Fibroblast of skin of left biceps (primary cell): ENCODE measurements around the gene KRT4.

Source experiments
- DNase-seq, 2 experiments: peaks; one replicate each; pipeline ENCODE4 v3.0.0-alpha.2; 2013; ENCODE audit warnings: low read depth in 2 of 2

Gene KRT4

GRCh38 chr12:52792185-52793029 is 21.5 kb downstream of the KRT4 start:
- DNase-seq = no peak

DNA sequence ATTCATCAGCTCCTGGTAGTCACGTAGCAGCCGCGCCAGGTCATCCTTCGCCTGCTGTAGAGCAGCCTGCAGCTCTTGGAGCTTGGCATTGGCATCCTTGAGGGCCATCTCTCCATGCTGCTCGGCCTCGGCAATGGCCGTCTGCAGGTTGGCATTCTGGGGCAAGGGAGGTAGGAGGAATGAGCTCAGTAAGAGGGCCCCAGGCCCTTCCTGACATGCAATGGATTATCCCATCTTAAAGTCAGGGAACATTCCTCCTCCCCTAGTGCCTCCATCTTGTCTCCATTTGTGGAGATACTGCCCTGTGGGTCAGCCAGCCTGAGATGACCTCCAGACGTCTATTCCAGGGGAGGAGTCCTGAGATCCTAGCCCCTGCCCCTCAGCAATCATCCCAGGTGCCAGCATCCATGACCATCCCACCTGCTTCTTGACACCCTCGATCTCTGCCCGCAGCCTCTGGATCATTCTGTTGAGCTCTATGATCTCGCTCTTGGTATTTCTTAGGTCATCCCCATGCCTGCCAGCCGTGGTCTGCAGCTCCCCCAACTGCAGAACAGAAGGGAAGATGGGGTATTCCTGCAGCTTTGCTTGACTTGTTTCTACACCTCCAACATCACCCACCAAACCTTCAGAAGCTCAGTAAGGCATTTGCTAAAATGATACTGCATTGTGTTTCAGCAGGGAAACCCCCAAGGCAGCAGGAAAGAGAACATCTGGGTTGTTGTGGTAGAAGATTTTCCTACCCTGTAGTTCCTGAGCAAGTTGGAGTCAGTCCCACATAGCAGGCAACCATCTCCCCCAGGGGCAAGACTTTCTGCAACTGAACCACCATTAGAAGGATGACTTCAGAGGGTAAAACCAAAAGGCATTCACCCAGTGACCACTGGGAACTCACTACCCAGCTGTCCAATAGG is 22.4 kb downstream of the KRT4 start:
- DNase-seq = no peak

GRCh38 chr12:52790427-52791270 is 23.3 kb downstream of the KRT4 start:
- DNase-seq = no peak

- DNase-seq = no peak
Observed at GRCh38 chr12:52789637-52790426, 24.1 kb downstream of the KRT4 start.

DNA sequence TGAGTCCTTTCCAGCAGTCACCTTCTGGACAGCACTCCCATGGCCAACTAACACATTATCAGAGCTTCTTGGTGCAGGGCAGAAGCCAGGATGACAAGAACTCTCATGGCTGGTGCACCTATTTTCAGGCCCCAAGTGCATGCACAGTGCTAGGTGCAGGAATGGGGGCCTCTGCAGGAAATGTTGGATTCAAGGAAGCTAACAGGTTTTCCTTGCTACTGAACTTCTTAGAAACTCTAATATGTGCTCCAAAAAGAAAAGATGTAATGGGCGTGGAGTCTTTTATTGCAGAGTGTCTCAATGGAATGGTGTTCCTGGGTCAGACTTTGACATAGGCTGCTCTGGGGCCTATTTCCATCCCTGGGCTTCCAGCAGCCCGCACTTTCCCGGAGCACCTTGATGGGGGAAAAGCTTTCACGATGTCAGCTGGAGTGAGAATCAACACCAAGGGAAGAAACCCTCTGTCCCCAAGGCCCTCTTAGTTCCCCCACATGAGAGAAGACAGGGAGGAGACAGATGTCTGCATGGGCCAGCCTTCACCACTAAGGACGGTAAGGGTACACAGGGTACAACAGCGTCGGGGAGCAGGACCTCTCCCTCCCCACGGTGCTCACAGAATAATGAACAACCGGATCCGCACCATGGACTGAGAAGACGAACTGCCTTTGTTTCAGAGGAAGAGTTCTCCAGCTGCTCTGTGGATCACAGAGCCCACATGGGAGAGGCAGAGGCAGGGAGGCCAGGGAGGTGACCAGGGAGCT is 24.9 kb downstream of the KRT4 start:
- DNase-seq = no peak

DNA sequence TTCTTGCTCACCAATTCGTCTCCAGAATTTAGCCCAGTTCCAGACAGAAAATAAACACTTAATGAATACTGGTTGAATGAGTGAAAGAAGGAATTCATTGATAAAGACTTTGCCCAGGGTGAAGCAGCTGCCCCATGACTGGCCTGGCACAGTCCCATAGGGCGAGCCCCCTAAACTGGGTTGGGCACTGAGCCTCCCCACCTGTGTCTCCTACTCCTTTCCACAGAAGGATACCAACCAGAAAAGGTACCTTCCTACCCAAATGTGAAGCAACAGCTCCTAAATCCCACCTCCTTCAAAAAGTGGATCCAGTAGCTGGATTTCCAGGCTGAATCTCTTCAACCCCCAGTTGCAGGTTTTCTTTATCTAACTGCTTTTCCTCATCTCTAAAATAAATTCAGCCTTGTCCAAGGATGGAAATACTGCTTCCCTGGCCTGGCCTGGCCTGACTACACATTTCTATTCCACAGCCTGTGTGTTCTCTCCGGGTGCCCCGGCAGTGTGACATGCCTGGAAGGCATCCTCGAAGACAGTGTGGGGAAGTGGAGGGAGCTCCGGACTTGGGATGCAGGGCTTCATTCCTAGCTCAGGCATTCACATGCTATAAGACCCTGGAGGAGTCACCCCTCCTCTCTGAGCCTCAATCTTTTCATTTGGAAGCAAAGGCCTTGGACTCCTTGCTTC is 25.6 kb downstream of the KRT4 start:
- no peak for DNase-seq

DNA sequence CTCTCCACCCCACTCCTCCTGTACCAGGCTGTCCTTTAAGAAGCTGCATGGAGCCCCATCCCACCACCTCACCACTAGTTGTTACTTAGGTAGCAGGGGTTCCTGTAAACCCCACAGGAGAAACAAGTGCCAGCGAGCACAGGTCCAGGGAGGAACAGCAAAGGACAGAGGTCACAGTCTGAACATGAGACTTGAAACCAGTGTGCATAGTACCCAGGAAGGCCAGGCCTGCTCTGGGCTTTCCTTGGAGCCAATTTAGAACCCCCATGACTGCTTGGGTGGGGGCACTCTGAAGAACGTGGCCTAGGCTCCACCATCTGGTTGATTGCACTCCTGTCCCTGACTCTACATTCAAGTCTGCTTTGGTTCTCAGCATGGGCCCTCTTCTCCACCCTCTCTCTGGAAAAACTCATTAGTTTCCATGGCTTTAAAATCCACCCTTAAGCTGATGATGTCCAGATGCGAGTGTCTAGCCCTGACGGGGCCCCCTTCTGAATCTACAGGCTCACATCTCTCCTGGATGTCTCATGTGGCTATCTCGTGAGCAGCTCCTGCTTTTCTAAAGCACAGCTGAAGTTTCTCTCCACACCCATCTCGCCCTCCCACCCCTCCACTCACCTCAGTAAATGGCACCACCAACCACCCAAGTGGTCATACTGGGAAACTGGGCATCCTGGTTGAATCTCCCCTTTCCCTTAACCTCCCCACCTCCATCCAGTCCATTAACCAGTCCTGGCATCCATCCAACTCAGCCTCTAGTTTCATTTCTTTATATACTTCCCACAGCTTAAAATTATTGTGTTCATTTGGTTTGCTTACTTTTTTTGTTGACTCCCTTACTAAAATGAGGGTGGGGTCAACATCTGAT is 26.4 kb downstream of the KRT4 start:
- DNase-seq = no peak

DNA sequence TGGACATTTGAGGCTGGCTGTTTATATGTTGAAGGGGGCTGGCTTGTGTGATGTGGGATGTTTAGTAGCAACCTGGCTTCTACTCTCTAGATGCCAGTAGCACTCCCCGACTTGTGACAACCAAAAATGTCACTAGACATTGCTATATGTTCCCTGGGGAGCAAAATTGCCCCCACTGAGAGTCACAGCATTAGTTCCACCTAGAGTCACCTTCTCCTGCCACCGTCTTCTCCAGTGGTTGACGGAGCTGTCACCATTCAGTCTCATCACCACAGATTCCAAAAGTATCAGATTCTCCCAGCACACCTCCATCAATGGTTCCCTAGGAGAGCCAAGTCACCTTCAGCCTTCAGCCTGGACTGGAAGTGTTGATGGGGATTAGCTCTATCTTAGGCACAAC is 29.0 kb downstream of the KRT4 start:
- no peak for DNase-seq

GRCh38 chr12:52783563-52784316 is 30.2 kb downstream of the KRT4 start:
- no peak for DNase-seq

DNA sequence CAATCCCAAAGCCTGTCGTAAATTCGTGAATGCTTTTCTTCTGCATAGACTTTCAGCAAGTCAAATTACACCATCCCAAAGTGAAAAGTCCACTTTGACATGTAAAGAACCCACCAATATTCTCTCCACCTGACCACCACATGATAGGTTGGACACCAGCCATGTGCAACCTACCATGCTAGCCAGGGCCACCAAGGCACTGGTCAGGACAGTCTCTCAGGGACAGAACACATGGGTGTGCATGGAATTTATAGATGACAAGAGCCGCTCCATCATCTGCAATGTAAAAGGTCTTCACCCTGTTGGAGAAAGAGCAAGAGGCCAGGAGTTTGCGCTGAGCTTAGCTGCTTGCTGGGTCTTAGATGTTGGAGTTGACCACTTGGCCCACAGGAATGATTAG is 31.4 kb downstream of the KRT4 start:
- DNase-seq = no peak

DNA sequence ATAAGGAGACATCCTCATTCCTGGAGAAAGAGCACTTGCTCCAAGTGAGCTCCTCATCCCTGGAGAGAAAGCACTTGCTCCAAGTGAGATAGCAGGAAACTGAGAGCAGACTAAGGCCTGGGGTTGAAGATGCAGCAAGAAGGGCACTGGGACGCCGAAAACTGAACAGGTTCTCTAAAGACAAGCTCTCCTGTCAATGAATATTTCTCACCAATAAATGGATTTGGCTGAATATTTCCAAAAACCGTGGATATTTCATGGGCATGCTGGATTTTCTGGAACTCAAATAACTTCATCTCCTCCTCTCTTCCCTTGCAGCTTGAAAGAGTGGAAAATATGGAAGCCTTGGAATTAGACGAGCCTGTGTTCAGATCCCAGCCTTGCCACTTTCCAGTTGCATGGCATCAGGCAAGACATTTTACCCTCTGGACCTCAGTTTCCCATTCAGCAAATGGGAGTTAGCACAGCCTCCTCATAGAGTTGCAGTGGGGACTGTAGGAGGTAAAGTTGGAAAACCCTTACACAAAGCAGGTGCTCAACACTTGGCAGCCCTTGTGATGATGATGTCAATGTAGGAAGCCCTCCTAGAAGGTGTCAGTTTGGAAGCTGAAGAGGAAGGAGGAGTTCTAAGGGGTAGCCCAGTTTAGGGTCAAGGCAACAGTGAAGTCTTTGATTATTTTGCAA is 32.4 kb downstream of the KRT4 start:
- DNase-seq = no peak

DNA sequence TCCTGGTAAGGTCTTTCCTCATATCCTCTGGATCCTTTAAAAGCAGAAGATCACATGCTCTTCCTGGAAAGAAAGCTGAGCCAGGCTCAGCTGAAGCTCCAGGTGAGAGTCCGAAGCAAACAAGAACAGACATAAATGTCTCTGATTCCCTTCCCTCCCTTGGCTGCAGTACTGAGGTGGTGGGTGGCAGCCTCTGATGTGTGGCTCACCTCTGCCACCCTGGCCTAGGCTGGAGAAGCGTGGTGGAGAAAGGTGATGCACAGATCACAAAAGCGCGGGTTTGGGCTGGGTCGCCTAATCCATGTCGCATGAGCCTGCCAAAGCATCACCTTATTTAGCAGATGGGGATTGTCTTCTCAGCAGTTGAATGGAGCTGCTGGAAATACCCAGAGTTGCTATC is 34.0 kb downstream of the KRT4 start:
- DNase-seq = no peak

- DNase-seq = no peak
Observed at GRCh38 chr12:52778833-52779232, 35.1 kb downstream of the KRT4 start.

GRCh38 chr12:52777566-52777965 is 36.4 kb downstream of the KRT4 start:
- DNase-seq = no peak

- no peak for DNase-seq
Observed at GRCh38 chr12:52776913-52777395, 37.0 kb downstream of the KRT4 start, which contains the start of gene KRT76. TSS of gene KRT76 (minus strand) at chr12:52777345. CDS start at chr12:52777291, 54 bp downstream.

GRCh38 chr12:52776435-52776834 is 37.5 kb downstream of the KRT4 start:
- no peak for DNase-seq

DNA sequence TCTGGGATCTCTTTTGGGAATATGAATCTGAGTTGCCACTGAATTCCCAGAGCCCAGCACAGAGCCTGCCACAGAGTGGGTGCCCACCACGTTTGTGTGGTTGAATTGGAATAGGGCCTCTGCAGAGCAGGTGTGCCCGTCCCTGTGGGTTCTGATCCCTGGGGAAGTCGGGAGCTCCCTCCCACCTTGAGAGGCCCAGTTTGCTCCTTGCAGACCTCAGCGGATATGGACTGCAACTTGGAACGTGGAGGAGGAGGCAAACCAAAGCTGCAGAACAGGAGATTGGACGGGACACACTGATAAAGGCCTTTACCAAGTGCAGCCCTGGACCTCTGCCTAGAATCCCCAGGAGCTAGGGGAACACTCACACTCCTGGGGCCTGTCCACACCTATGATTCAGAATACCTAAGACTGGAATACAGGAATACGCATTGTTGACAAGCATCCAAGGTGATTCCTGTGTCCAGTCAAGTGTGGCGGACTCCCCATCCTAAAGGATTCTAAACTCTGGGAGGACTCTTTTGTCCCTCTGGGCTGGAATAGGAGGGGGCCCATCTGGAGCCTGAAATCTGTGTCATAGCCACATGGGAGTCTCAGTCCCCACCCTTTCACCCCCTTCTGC is 39.2 kb downstream of the KRT4 start:
- DNase-seq = no peak
